Ishikawa (cell line): ENCODE results near the gene NR5A1.

ENCODE experiments used
- CREB1 ChIP-seq: IDR thresholded peaks from 2 replicates; pipeline ENCODE4 v1.6.1; 2012; ENCODE audit warnings: low read depth
- EGR1 ChIP-seq: IDR thresholded peaks from 2 replicates; pipeline ENCODE4 v1.6.1; 2012
- EP300 ChIP-seq: IDR thresholded peaks from 2 replicates; pipeline ENCODE4 v1.6.1; 2012; ENCODE audit warnings: borderline replicate concordance
- FOXM1 ChIP-seq: IDR thresholded peaks from 2 replicates; pipeline ENCODE4 v1.6.1; 2012; ENCODE audit warnings: low read depth, borderline replicate concordance
- NFIC ChIP-seq: IDR thresholded peaks from 2 replicates; pipeline ENCODE4 v1.6.1; 2012
- RAD21 ChIP-seq: IDR thresholded peaks from 2 replicates; pipeline ENCODE4 v1.6.1; 2012; ENCODE audit warnings: low read depth
- REST ChIP-seq: IDR thresholded peaks from 2 replicates; pipeline ENCODE4 v1.6.1; 2012; ENCODE audit warnings: low read depth, mild to moderate bottlenecking
- TF ChIP-seq, protein P1 (sequence below): IDR thresholded peaks from 2 replicates; pipeline ENCODE4 v1.6.1; 2012
- TF ChIP-seq, protein P2 (sequence below): IDR thresholded peaks from 2 replicates; pipeline ENCODE4 v1.6.1; 2012

DNA sequence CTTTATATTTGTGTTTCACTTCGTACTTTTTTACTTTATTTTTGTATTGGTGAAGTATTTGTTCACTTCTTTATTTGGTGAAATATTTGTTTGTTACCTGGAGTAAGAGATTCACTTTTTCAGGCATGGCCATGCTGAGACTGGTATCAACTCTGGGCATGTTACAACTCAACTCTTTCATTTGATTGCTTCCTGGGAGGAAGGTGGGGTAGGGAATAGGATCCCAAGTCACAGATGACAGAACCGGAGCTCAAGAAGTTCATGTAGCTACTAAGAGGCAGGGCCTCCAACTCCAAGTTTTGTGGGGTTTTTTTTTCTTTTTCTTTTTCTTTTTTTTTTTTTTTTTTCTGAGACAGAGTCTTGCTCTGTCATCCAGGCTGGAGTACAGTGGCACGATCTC, 63.0 kb downstream of the NR5A1 start:
- TF ChIP-seq EP300 (no peak), RAD21 (no peak), CREB1 (no peak), REST (no peak), NFIC (no peak), FOXM1 (no peak), EGR1 (no peak)
- TF ChIP-seq, protein P1, sequence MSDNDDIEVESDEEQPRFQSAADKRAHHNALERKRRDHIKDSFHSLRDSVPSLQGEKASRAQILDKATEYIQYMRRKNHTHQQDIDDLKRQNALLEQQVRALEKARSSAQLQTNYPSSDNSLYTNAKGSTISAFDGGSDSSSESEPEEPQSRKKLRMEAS: no peak
- TF ChIP-seq, protein P2, sequence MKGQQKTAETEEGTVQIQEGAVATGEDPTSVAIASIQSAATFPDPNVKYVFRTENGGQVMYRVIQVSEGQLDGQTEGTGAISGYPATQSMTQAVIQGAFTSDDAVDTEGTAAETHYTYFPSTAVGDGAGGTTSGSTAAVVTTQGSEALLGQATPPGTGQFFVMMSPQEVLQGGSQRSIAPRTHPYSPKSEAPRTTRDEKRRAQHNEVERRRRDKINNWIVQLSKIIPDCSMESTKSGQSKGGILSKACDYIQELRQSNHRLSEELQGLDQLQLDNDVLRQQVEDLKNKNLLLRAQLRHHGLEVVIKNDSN: no peak
